ENCODE results near the gene ECT2.
"Not testable (repeated sequence)": the region's sequence is repeated elsewhere in the genome, so short reads cannot be mapped to it uniquely, and the experiment has no call there.

ECT2 gene

DNA sequence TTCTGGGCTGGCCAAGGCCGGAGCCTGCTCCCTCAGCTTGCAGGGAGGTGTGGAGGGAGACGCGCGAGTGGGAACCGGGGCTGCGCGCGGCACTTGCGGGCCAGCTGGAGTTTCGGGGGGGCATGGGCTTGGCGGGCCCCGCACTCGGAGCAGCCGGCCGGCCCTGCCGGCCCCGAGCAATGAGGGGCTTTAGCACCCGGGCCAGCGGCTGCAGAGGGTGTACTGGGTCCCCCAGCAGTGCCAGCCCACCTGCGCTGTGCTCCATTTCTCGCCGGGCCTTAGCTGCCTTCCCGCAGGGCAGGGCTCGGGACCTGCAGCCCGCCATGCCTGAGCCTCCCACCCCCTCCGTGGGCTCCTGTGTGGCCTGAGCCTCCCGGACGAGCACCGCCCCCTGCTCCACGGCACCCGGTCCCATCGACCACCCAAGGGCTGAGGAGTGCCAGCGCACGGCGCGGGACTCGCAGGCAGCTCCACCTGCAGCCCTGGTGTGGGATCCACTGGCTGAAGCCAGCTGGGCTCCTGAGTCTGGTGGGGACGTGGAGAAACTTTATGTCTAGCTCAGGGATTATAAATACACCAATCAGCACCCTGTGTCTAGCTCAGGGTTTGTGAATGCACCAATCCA, 116.3 kb downstream of the ECT2 start:
- DNase-seq: not testable (repeated sequence)

DNA sequence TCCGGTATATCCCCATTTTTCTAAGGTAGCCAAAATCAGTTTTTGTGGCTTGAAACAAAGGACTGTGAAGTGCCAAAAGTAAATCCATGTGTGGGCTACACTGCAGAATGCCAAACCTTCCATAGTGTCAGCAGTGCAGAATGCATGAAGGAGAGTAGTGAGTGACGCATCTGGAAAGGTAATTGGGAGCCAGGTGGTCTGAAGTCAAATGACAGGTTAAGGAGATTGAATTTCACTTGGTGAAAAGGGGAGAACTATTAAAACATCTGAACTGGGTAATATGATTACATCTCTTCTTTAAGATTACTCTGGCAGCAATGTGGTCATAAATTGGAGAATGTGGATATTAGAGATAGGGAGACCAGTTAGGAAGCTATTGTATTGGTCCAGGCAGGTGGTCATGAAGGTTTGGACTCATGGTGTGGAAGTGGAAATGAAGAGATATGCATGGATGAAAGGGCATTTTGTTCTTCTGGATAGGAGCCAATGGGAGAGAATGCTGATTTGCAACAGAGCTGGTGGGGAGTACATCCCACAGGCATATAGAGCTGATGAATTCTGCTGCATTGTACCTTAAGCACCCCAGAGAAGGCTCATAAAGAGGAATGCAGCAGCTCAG, 118.2 kb downstream of the ECT2 start:
- DNase-seq: no peak

DNA sequence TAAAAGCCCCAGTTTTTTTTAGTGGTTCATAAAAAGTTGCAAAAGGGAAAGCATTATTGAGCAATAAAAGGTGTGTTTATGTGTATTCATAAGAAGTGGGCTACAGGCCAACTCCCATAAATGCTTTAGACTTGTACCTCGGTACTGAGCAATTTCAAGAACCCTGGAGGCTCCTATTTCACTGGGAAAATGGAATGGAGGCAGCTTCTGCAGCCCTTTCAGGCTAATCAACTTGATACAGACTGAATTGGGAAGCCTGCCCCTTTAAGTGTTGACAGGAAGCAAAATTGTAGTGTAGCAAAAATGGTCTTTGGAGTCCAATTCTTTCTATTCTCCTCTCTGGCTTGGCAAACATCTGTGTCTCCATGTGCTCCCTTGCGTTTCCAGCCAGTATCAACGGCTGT, 118.8 kb downstream of the ECT2 start:
- no peak for DNase-seq

DNA sequence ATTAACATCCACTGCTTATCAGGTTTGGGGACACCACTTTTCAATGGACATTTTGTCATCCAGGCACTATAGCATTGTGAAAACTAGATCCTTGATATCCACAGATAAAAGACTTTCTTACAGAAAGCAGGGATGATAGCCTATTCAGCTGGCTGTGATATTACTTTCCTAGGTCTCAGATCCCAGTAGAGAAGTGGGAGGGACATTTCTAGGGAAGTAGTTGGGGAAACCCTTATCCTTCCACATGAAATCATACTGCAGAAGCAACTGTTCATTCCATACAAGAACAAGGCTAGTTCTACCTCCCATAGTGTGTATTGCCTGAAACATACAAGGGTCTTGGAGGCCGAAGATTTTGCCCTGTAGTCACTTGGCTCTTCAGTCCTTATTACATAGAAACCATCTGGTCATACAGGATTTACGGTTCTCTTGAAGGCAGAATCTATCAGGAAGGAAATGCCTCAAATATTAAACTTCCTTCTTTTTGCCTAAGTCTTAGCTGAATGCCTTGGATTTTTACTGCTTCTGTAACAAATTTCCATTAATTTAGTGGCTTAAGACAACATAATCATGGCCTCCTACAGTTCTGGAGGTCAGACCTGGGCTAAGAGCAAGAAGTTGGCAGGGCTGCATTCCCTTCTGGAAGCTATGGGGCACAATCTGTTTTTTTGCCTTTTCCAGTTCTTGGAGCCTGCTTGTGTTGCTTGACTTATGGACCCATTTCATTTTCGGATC, 119.4 kb downstream of the ECT2 start:
- DNase-seq: no peak
